ENCODE measurements around the gene RAP2B. TPM values are rescaled to one million over a fixed set of nuclear protein-coding genes. Genes with fewer than 3 reads are reported as not detected.

The RAP2B gene
- total RNA-seq, 2 donors from 2014 or later = 12.9 to 18.1 TPM

GRCh38 chr3:153215966-153216365 is 53.9 kb downstream of the RAP2B start:
- ATAC-seq (ENCODE audit: insufficient number of reproducible peaks, low FRiP score, low read depth) = no peak
- no peak for TF ChIP-seq CTCF (IDR thresholded peaks at IDR 0.05)
- peaks cover 4 to 17% of the 10 kb centered on the region in 2 donors for H3K4me1 ChIP-seq (ENCODE audit: control insufficient read depth in 1 of 2, low read depth in 2 of 2)
- H3K27me3 ChIP-seq (replicated peaks; ENCODE audit: insufficient read depth) = no peaks in the 10 kb centered on the region
- no peak overlapping the region for H3K4me3 ChIP-seq
- no peaks in the 10 kb centered on the region for H3K9me3 ChIP-seq
- no peak overlapping the region for H3K27ac ChIP-seq
- DNase-seq (ENCODE audit: low spot score) = no peak
- no peaks in the 10 kb centered on the region for H3K36me3 ChIP-seq

- Histone ChIP-seq H3K27ac (no peak overlapping the region), H3K4me3 (no peak overlapping the region), H3K4me1 (ENCODE audit: control insufficient read depth in 1 of 2, low read depth in 2 of 2) (peaks cover 4 to 26% of the 10 kb centered on the region in 2 donors), H3K36me3 (no peaks in the 10 kb centered on the region), H3K27me3 (replicated peaks; ENCODE audit: insufficient read depth) (no peaks in the 10 kb centered on the region), H3K9me3 (no peaks in the 10 kb centered on the region)
- DNase-seq (ENCODE audit: low spot score) (no peak), ATAC-seq (ENCODE audit: insufficient number of reproducible peaks, low FRiP score, low read depth) (no peak)
- TF ChIP-seq CTCF (IDR thresholded peaks at IDR 0.05) = no peak
Measured at GRCh38 chr3:153216928-153217327, 54.9 kb downstream of the RAP2B start.

GRCh38 chr3:153219146-153219545 is 57.1 kb downstream of the RAP2B start:
- H3K27me3 ChIP-seq (replicated peaks; ENCODE audit: insufficient read depth) = no peaks in the 10 kb centered on the region
- H3K4me3 ChIP-seq = no peak overlapping the region
- H3K4me1 ChIP-seq (ENCODE audit: control insufficient read depth in 1 of 2, low read depth in 2 of 2) = peaks cover 4 to 28% of the 10 kb centered on the region in 2 donors
- no peak overlapping the region for H3K27ac ChIP-seq
- no peak for DNase-seq (ENCODE audit: low spot score)
- H3K36me3 ChIP-seq = no peaks in the 10 kb centered on the region
- TF ChIP-seq CTCF (IDR thresholded peaks at IDR 0.05) = no peak
- ATAC-seq (ENCODE audit: insufficient number of reproducible peaks, low FRiP score, low read depth) = no peak
- H3K9me3 ChIP-seq = no peaks in the 10 kb centered on the region

Measured in thoracic aorta (tissue), 2 donors.